Gastrocnemius medialis (tissue), 4 donors: ENCODE data around the gene TTBK1. TPM values are rescaled to one million over a fixed set of nuclear protein-coding genes. Genes with fewer than 3 reads are reported as not detected.

ENCODE experiments used
- ATAC-seq, 2 donors: fragments of 150-250 bp; one replicate each; pipeline ENCODE4 v1.9.1; 2016
- DNase-seq, 2 donors: peaks; one replicate each; pipeline ENCODE4 v3.0.0-alpha.2; 2019
- H3K27ac ChIP-seq, 4 donors: fragments of 200-600 bp; sonication (generic); 1 replicate in 1 of 4; 2 replicates in 3 of 4; pipeline ENCODE4 v1.5.1; 2016 to 2018; ENCODE audit warnings: mild to moderate bottlenecking in 2 of 4, moderate library complexity in 1 of 4
- H3K27me3 ChIP-seq, 3 donors: fragments of 200-600 bp; sonication (generic) in 2 of 3; 1 replicate in 1 of 3; 2 replicates in 2 of 3; pipeline versions ENCODE4 v1.5.1 to v1.6.0; 2016 to 2019; ENCODE audit warnings: mild to moderate bottlenecking in 1 of 3, moderate library complexity in 1 of 3
- H3K36me3 ChIP-seq, 2 donors: fragments of 200-600 bp; sonication (generic) in 1 of 2; one replicate each; pipeline ENCODE4 v1.5.1; 2017 to 2018
- H3K4me1 ChIP-seq, 2 donors: fragments of 200-600 bp; sonication (generic) in 1 of 2; one replicate each; pipeline ENCODE4 v1.5.1; 2016 to 2017; ENCODE audit warnings: mild to moderate bottlenecking in 2 of 2
- H3K4me3 ChIP-seq, 4 donors: fragments of 200-600 bp; sonication (generic) in 3 of 4; 1 replicate in 1 of 4; 2 replicates in 3 of 4; pipeline ENCODE4 v1.5.1; 2016 to 2019; ENCODE audit warnings: mild to moderate bottlenecking in 2 of 4
- H3K9me3 ChIP-seq, 3 donors: fragments of 200-600 bp; sonication (generic) in 2 of 3; 1 replicate in 1 of 3; 2 replicates in 2 of 3; pipeline ENCODE4 v1.5.1; 2016 to 2019
- CTCF ChIP-seq, 5 experiments: fragments of 450-650 bp in 3 of 5; fragments of 200-600 bp in 2 of 5; sonication (generic) in 2 of 5; IDR thresholded peaks in 4 of 5; conservative IDR thresholded peaks in 1 of 5; 1 replicate in 4 of 5; 2 replicates in 1 of 5; pipeline ENCODE4 v1.5.1; 2016 to 2019; ENCODE audit warnings: antibody characterized with exemption in 5 of 5, mild to moderate bottlenecking in 3 of 5, moderate library complexity in 3 of 5
- POLR2A ChIP-seq, 2 donors: fragments of 450-650 bp; IDR thresholded peaks; one replicate each; pipeline ENCODE4 v1.6.1; 2017; ENCODE audit warnings: antibody characterized with exemption in 2 of 2, mild to moderate bottlenecking in 2 of 2, moderate library complexity in 2 of 2
- in situ Hi-C, 4 donors: fragments of 200-750 bp; cut with MboI; loops; one replicate each; pipeline versions ENCODE4 v1.15.0 to v1.8.0; 2017; ENCODE audit warnings: low sequenced_read_pairs in 4 of 4
- intact Hi-C: fragments of 100-400 bp; cut with DNase I; formaldehyde crosslinking; loops from one replicate; pipeline ENCODE4 v1.15.1; 2023; ENCODE audit warnings: low total_unique reads
- total RNA-seq, 4 donors: library from RNA; depleted of rRNA; stranded (reverse); fragments of >200 nt; gene quantifications; one replicate each; pipeline versions ENCODE4 v1.1.0 to v1.2.3, GENCODE V29; 2016

TTBK1 gene
- total RNA-seq, 4 donors from 2014 or later = 0.04 TPM; not detected in 3

- Histone ChIP-seq H3K36me3 (peaks cover 0 to 43% of the 10 kb centered on the region in 2 donors), H3K9me3 (no peaks in the 10 kb centered on the region), H3K27me3 (no peaks in the 10 kb centered on the region), H3K4me3 (no peak overlapping the region), H3K4me1 (no peaks in the 10 kb centered on the region), H3K27ac (no peak overlapping the region)
- DNase-seq = no peak
- ATAC-seq = no peak
- TF ChIP-seq CTCF (IDR thresholded peaks at IDR 0.05 in 4 of 5, conservative IDR thresholded peaks at IDR 0.05 in 1 of 5) = no peak
- TF ChIP-seq POLR2A (IDR thresholded peaks at IDR 0.05) = no peak
- intact Hi-C loops (no loop called here), in situ Hi-C loops (no loop called here)
Measured at GRCh38 chr6:43213431-43213830, 29.9 kb upstream of the TTBK1 start.

- DNase-seq (no peak), ATAC-seq (no peak)
- TF ChIP-seq CTCF (IDR thresholded peaks at IDR 0.05 in 4 of 5, conservative IDR thresholded peaks at IDR 0.05 in 1 of 5) = no peak
- no peak for TF ChIP-seq POLR2A (IDR thresholded peaks at IDR 0.05)
- H3K4me3 ChIP-seq = no peak overlapping the region
- no peaks in the 10 kb centered on the region for H3K4me1 ChIP-seq
- intact Hi-C loops (no loop called here), in situ Hi-C loops (no loop called here)
- peaks cover 0 to 47% of the 10 kb centered on the region in 2 donors for H3K36me3 ChIP-seq
- no peaks in the 10 kb centered on the region for H3K9me3 ChIP-seq
- no peak overlapping the region for H3K27ac ChIP-seq
- no peaks in the 10 kb centered on the region for H3K27me3 ChIP-seq
Measured at GRCh38 chr6:43215066-43215465, 28.2 kb upstream of the TTBK1 start.

DNA sequence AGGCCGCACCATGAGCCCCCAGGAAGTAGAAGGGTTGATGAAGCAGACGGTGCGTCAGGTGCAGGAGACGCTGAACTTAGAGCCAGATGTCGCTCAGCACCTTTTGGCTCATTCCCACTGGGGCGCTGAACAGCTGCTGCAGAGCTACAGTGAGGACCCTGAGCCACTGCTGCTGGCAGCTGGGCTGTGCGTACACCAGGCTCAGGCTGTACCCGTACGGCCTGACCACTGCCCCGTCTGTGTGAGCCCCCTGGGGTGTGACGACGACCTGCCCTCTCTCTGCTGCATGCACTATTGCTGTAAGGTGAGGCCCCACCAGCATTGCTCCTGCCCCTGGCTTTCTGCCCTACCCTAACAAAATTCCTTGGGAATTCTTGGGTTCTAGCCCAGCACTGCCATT is 27.1 kb upstream of the TTBK1 start:
- TF ChIP-seq CTCF (IDR thresholded peaks at IDR 0.05 in 4 of 5, conservative IDR thresholded peaks at IDR 0.05 in 1 of 5) (no peak), POLR2A (IDR thresholded peaks at IDR 0.05) (no peak)
- DNase-seq = no peak
- Histone ChIP-seq H3K9me3 (no peaks in the 10 kb centered on the region), H3K27me3 (no peaks in the 10 kb centered on the region), H3K36me3 (peaks cover 0 to 57% of the 10 kb centered on the region in 2 donors), H3K4me1 (no peaks in the 10 kb centered on the region), H3K27ac (no peak overlapping the region), H3K4me3 (no peak overlapping the region)
- ATAC-seq = no peak
- in situ Hi-C loops (no loop called here), intact Hi-C loops (no loop called here)

- intact Hi-C loops = no loop called here
Measured at GRCh38 chr6:43217351-43217750, 25.9 kb upstream of the TTBK1 start.

More at GRCh38 chr6:43217351-43217750, 25.9 kb upstream of the TTBK1 start:
- ATAC-seq (no peak), DNase-seq (no peak)
- TF ChIP-seq CTCF (IDR thresholded peaks at IDR 0.05 in 4 of 5, conservative IDR thresholded peaks at IDR 0.05 in 1 of 5) = no peak
- no peak for TF ChIP-seq POLR2A (IDR thresholded peaks at IDR 0.05)
- Histone ChIP-seq H3K9me3 (no peaks in the 10 kb centered on the region), H3K4me1 (no peaks in the 10 kb centered on the region), H3K27ac (no peak overlapping the region), H3K36me3 (peaks cover 0 to 57% of the 10 kb centered on the region in 2 donors), H3K27me3 (no peaks in the 10 kb centered on the region), H3K4me3 (no peak overlapping the region)
- in situ Hi-C loops = no loop called here
